K562 (cell line): ENCODE measurements around the gene FHIT. TPM values are rescaled to one million over a fixed set of nuclear protein-coding genes. Genes with fewer than 3 reads are reported as not detected.
A peak's percentile ranks its signal among the peaks of the same experiment; 100 is the strongest.

Experiments
- CBFA2T2 ChIP-seq: fragments of 450-650 bp; conservative IDR thresholded peaks from 2 replicates; pipeline ENCODE4 v1.6.1; 2017; ENCODE audit warnings: mild to moderate bottlenecking
- GABPB2 ChIP-seq: fragments of 250-450 bp; sonication (Bioruptor Pico); conservative IDR thresholded peaks from 2 replicates; pipeline ENCODE4 v1.5.1; 2021; ENCODE audit warnings: mild to moderate bottlenecking
- MCM5 ChIP-seq: fragments of 450-650 bp; IDR thresholded peaks from 2 replicates; pipeline ENCODE4 v1.6.1; 2016; ENCODE audit warnings: low read depth
- MEIS2 ChIP-seq: fragments of 450-650 bp; IDR thresholded peaks from 2 replicates; pipeline ENCODE4 v1.6.1; 2014; ENCODE audit warnings: mild to moderate bottlenecking; ENCODE audit not compliant: partially characterized antibody
- NR2C2 ChIP-seq, 2 experiments: fragments of 200-800 bp in 1 of 2; sonication (Bioruptor generic) in 1 of 2; sonication (generic) in 1 of 2; formaldehyde crosslinking in 1 of 2; IDR thresholded peaks; 2 replicates each; pipeline versions ENCODE4 v1.6.1 to v1.8.0; 2016 to 2022; ENCODE audit warnings: mild to moderate bottlenecking in 1 of 2, missing compliant biosample characterization in 1 of 2, missing genetic modification characterization in 1 of 2, missing genetic modification reagents in 1 of 2
- RBM34 ChIP-seq: fragments of 200-400 bp; formaldehyde crosslinking; IDR thresholded peaks from 2 replicates; pipeline ENCODE4 v1.6.1; 2018; ENCODE audit warnings: low read length, borderline replicate concordance; ENCODE audit not compliant: insufficient read depth
- TCF3 ChIP-seq: sonication (generic); formaldehyde crosslinking; IDR thresholded peaks from 2 replicates; pipeline ENCODE4 v1.4.0; 2020; ENCODE audit warnings: mild to moderate bottlenecking, missing genetic modification reagents
- ZNF584 ChIP-seq: fragments of 200-800 bp; sonication (Bioruptor generic); IDR thresholded peaks from 2 replicates; pipeline ENCODE4 v1.6.1; 2016; ENCODE audit warnings: low read depth, mild to moderate bottlenecking, missing genetic modification characterization, missing compliant biosample characterization
- polyA plus RNA-seq, 8 experiments: library from polyadenylated mRNA; depleted of rRNA in 4 of 8; stranded (reverse) in 5 of 8; unstranded in 3 of 8; fragments of >200 nt; fragmentation: Nextera tagmentation in 2 of 8; fragmentation: Illumina TruSeq in 1 of 8; extraction: Ambion mirVana in 2 of 8; extraction: Trizol in 1 of 8; gene quantifications; 2 replicates each; pipeline versions ENCODE4 v1.2.1 to v1.2.3, GENCODE V29; 2011 to 2014; ENCODE audit warnings: inconsistent platforms in 1 of 8, missing spikeins in 1 of 8
- total RNA-seq, 7 experiments: library from RNA; depleted of rRNA in 6 of 7; stranded (reverse); fragments of >200 nt in 6 of 7; fragmentation: Illumina TruSeq in 2 of 7; extraction: Trizol in 2 of 7; gene quantifications; 2 replicates each; pipeline versions ENCODE4 v1.2.1 to v1.2.3, GENCODE V29; 2011 to 2021; ENCODE audit warnings: low replicate concordance in 1 of 7
- TF ChIP-seq, protein P1 (sequence below): fragments of 450-650 bp; IDR thresholded peaks from 2 replicates; pipeline ENCODE4 v1.6.1; 2014; ENCODE audit warnings: low read depth, mild to moderate bottlenecking, moderate library complexity, borderline replicate concordance
- TF ChIP-seq, protein P2 (sequence below), 3 experiments: IDR thresholded peaks in 2 of 3; conservative IDR thresholded peaks in 1 of 3; 2 replicates each; pipeline ENCODE4 v1.5.1; 2011 to 2012; ENCODE audit warnings: low read length in 3 of 3, mild to moderate bottlenecking in 3 of 3, control low read depth in 2 of 3, improper control_type of control experiment in 1 of 3, inconsistent platforms in 1 of 3, low read depth in 1 of 3, mixed read lengths in 1 of 3, moderate library complexity in 1 of 3; ENCODE audit not compliant: insufficient read depth in 2 of 3
- TF ChIP-seq, protein P3 (sequence below), 2 experiments: IDR thresholded peaks in 1 of 2; conservative IDR thresholded peaks in 1 of 2; 2 replicates each; pipeline ENCODE4 v1.6.1; 2016; ENCODE audit warnings: low read depth in 2 of 2, mild to moderate bottlenecking in 1 of 2, missing compliant biosample characterization in 1 of 2, missing genetic modification characterization in 1 of 2, moderate library complexity in 1 of 2
- TF ChIP-seq, protein P4 (sequence below): fragments of 450-650 bp; IDR thresholded peaks from 2 replicates; pipeline ENCODE4 v1.6.1; 2016; ENCODE audit warnings: low read depth

Gene FHIT
- total and polyA plus RNA-seq, 9 of the 15 experiments (the other 6 are each of a cell fraction or from before 2014, with no cell fraction given), result 1.7 to 9.1 (median 4.3) TPM

DNA sequence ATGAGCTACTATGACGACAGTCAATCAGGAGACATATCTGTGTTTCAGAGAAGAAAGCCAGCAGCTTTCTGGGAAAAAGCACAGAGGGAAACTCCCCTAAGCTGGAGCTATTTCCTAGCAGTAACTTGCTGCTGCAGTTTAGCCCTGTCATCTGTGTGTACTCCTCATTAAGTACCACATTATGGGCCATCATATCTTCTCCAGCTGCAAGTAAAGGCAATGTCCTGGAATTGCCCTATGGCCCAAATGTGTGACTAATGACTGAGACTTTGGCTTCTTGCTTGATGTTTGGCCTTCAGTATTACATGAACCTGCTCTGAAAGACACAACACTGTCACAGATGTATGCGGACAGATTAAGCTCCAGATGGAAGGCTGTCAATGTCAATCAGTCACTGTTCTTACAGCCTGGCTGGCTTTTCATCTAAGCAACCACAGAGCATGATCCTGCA, 190.8 kb downstream of the FHIT start (continued):
- TF ChIP-seq, protein P1, sequence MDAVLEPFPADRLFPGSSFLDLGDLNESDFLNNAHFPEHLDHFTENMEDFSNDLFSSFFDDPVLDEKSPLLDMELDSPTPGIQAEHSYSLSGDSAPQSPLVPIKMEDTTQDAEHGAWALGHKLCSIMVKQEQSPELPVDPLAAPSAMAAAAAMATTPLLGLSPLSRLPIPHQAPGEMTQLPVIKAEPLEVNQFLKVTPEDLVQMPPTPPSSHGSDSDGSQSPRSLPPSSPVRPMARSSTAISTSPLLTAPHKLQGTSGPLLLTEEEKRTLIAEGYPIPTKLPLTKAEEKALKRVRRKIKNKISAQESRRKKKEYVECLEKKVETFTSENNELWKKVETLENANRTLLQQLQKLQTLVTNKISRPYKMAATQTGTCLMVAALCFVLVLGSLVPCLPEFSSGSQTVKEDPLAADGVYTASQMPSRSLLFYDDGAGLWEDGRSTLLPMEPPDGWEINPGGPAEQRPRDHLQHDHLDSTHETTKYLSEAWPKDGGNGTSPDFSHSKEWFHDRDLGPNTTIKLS, result no peak
- TF ChIP-seq MCM5 (no peak), ZNF584 (0 out of 2 replicates have a peak, but pooled peaks have one; percentile 30), CBFA2T2 (peak; percentile 41), GABPB2 (CRISPR knock-in tag) (no peak), NR2C2 (CRISPR knock-in tag; IDR thresholded peaks at IDR 0.05) (no peak), NR2C2 (tag; IDR thresholded peaks at IDR 0.05) (no peak), TCF3 (CRISPR knock-in tag) (peak; percentile 49), RBM34 (no peak), MEIS2 (peak; percentile 80)
- TF ChIP-seq, protein P2, sequence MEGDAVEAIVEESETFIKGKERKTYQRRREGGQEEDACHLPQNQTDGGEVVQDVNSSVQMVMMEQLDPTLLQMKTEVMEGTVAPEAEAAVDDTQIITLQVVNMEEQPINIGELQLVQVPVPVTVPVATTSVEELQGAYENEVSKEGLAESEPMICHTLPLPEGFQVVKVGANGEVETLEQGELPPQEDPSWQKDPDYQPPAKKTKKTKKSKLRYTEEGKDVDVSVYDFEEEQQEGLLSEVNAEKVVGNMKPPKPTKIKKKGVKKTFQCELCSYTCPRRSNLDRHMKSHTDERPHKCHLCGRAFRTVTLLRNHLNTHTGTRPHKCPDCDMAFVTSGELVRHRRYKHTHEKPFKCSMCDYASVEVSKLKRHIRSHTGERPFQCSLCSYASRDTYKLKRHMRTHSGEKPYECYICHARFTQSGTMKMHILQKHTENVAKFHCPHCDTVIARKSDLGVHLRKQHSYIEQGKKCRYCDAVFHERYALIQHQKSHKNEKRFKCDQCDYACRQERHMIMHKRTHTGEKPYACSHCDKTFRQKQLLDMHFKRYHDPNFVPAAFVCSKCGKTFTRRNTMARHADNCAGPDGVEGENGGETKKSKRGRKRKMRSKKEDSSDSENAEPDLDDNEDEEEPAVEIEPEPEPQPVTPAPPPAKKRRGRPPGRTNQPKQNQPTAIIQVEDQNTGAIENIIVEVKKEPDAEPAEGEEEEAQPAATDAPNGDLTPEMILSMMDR (IDR thresholded peaks at IDR 0.05 in 2 of 3, conservative IDR thresholded peaks at IDR 0.05 in 1 of 3; ENCODE audit: insufficient read depth in 2 of 3, low read depth in 1 of 3, low read length in 3 of 3), result no peak
- TF ChIP-seq, protein P3, sequence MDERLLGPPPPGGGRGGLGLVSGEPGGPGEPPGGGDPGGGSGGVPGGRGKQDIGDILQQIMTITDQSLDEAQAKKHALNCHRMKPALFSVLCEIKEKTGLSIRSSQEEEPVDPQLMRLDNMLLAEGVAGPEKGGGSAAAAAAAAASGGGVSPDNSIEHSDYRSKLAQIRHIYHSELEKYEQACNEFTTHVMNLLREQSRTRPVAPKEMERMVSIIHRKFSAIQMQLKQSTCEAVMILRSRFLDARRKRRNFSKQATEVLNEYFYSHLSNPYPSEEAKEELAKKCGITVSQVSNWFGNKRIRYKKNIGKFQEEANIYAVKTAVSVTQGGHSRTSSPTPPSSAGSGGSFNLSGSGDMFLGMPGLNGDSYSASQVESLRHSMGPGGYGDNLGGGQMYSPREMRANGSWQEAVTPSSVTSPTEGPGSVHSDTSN (CRISPR knock-in tag; IDR thresholded peaks at IDR 0.05; ENCODE audit: low read depth), result no peak
- TF ChIP-seq, protein P3 (tag; conservative IDR thresholded peaks at IDR 0.05; ENCODE audit: low read depth), result peak; percentile 70
- TF ChIP-seq, protein P4, sequence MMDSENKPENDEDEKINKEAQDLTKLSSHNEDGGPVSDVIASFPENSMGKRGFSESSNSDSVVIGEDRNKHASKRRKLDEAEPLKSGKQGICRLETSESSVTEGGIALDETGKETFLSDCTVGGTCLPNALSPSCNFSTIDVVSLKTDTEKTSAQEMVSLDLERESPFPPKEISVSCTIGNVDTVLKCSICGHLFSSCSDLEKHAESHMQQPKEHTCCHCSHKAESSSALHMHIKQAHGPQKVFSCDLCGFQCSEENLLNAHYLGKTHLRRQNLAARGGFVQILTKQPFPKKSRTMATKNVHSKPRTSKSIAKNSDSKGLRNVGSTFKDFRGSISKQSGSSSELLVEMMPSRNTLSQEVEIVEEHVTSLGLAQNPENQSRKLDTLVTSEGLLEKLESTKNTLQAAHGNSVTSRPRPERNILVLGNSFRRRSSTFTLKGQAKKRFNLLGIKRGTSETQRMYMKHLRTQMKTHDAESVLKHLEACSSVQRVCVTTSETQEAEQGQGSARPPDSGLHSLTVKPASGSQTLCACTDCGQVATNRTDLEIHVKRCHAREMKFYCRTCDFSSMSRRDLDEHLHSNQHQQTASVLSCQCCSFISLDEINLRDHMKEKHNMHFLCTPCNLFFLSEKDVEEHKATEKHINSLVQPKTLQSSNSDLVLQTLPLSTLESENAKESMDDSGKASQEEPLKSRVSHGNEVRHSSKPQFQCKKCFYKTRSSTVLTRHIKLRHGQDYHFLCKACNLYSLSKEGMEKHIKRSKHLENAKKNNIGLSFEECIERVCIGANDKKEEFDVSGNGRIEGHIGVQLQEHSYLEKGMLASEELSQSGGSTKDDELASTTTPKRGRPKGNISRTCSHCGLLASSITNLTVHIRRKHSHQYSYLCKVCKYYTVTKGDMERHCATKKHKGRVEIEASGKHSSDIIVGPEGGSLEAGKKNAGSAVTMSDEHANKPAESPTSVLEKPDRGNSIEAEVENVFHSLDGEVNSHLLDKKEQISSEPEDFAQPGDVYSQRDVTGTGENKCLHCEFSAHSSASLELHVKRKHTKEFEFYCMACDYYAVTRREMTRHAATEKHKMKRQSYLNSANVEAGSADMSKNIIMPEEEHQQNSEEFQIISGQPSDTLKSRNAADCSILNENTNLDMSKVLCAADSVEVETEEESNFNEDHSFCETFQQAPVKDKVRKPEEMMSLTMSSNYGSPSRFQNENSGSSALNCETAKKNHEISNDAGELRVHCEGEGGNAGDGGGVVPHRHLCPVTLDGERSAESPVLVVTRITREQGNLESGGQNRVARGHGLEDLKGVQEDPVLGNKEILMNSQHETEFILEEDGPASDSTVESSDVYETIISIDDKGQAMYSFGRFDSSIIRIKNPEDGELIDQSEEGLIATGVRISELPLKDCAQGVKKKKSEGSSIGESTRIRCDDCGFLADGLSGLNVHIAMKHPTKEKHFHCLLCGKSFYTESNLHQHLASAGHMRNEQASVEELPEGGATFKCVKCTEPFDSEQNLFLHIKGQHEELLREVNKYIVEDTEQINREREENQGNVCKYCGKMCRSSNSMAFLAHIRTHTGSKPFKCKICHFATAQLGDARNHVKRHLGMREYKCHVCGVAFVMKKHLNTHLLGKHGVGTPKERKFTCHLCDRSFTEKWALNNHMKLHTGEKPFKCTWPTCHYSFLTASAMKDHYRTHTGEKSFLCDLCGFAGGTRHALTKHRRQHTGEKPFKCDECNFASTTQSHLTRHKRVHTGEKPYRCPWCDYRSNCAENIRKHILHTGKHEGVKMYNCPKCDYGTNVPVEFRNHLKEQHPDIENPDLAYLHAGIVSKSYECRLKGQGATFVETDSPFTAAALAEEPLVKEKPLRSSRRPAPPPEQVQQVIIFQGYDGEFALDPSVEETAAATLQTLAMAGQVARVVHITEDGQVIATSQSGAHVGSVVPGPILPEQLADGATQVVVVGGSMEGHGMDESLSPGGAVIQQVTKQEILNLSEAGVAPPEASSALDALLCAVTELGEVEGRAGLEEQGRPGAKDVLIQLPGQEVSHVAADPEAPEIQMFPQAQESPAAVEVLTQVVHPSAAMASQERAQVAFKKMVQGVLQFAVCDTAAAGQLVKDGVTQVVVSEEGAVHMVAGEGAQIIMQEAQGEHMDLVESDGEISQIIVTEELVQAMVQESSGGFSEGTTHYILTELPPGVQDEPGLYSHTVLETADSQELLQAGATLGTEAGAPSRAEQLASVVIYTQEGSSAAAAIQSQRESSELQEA, result no peak
